Adrenal gland (tissue), 5 donors: ENCODE results near the gene NRXN3.

Source experiments
- CTCF ChIP-seq, 6 experiments: fragments of 450-650 bp in 4 of 6; fragments of 200-600 bp in 2 of 6; sonication (generic) in 1 of 6; IDR thresholded peaks; 1 replicate in 5 of 6; 2 replicates in 1 of 6; pipeline versions ENCODE4 v1.5.1 to v1.8.0; 2016 to 2021; ENCODE audit warnings: antibody characterized with exemption in 6 of 6, mild to moderate bottlenecking in 2 of 6, moderate library complexity in 1 of 6
- POLR2A ChIP-seq, 2 donors: fragments of 450-650 bp; IDR thresholded peaks; one replicate each; pipeline ENCODE4 v1.6.1; 2017; ENCODE audit warnings: antibody characterized with exemption in 2 of 2, mild to moderate bottlenecking in 2 of 2, moderate library complexity in 1 of 2
- donor health status: DM: no; HTN: no; CAD: no.

DNA sequence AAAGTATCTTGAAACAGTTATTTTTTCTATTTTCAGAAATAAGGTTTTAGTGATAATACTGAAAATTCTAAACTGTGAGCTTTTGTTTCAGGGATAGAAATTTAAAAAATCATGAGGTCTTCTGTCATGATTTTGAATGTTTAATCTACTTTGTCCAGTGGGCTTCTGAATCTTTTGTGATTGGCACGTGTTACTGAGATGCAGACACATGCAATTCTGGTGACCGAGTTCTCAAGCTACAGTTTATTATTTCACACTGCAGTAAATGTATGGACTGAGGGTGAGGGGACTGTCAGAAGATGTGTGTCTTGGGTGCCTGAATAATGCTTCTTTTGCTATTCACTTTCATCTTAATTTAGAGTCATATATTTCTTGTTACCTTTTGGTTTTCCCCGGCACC is 1262.5 kb downstream of the NRXN3 start:
- TF ChIP-seq CTCF (IDR thresholded peaks at IDR 0.05) (no peak), POLR2A (IDR thresholded peaks at IDR 0.05) (no peak)
